ENCODE data around the gene VWF. TPM values are rescaled to one million over a fixed set of nuclear protein-coding genes. Genes with fewer than 3 reads are reported as not detected.
"Not testable (repeated sequence)": the region's sequence is repeated elsewhere in the genome, so short reads cannot be mapped to it uniquely, and the experiment has no call there.

VWF gene
- total RNA-seq, 3 donors from 2014 or later = 0.33 to 0.71 (median 0.58) TPM

DNA sequence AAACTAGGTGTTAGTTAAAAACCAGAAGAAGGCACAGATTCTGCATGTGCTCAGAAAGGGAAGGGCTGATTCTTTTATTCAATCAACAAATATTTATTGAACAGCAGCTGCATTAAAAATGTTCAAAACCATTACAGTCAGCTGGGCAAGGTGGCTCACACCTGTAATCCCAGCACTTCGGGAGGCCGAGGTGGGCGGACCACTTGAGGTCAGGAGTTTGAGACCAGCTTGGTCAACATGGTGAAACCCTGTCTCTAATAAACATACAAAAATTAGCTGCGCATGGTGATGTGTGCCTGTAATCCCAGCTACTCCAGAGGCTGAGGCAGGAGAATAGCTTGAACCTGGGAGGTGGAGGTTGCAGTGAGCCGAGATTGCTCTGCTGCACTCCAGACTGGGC is 22.4 kb downstream of the VWF start:
- ATAC-seq; DNase-seq; H3K4me1 Mint-ChIP-seq (ENCODE audit: low read depth); H3K4me3 Mint-ChIP-seq; H3K36me3 Mint-ChIP-seq (ENCODE audit: insufficient read depth); H3K9me3 Mint-ChIP-seq; H3K27me3 Mint-ChIP-seq (ENCODE audit: low read depth): not testable (repeated sequence)

DNA sequence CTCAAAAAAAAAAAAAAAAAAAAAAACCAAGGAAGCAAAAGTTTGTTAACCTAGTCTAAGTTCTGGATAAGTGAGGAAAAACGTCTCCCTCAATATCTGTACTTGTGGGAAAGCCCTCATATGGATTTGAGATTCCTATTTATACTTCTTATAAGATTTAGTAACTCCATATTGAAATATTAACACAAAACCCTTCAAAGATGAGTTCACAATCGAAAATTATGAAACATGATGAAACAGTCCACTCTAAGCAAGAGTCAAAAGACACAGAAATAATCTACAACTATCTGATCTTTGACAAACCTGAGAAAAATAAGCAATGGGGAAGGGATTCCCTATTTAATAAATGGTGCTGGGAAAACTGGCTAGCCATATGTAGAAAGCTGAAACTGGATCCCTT is 25.2 kb downstream of the VWF start:
- DNase-seq (no peak), ATAC-seq (no peak)
- no peak overlapping the region for H3K4me3 Mint-ChIP-seq
- H3K27me3 Mint-ChIP-seq (ENCODE audit: low read depth) = peaks cover 17% of the 10 kb centered on the region
- no peaks in the 10 kb centered on the region for H3K36me3 Mint-ChIP-seq (ENCODE audit: insufficient read depth)
- H3K4me1 Mint-ChIP-seq (ENCODE audit: low read depth) = no peaks in the 10 kb centered on the region
- H3K9me3 Mint-ChIP-seq = no peaks in the 10 kb centered on the region

DNA sequence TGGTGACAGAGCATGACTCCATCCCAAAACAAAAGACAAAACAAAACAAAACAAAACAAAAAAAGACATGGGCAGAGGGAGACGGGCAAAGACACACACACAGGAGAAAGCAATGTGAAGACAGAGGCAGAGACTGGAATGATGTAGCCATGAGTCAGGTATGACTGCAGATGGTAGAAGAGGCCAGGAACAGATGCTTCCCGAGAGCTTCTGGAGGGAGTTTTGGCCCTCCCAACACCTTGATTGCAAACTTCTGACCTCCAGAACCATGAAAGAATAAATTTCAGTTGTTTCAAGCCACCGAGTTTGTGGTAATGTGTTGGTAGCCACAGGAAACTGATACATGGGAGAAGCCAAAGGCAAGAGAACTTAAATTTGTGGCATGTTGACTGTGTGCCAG is 27.1 kb downstream of the VWF start:
- no peak overlapping the region for H3K4me3 Mint-ChIP-seq
- no peak for DNase-seq
- H3K27me3 Mint-ChIP-seq (ENCODE audit: low read depth) = peaks cover 29% of the 10 kb centered on the region
- no peaks in the 10 kb centered on the region for H3K4me1 Mint-ChIP-seq (ENCODE audit: low read depth)
- H3K36me3 Mint-ChIP-seq (ENCODE audit: insufficient read depth) = no peaks in the 10 kb centered on the region
- H3K9me3 Mint-ChIP-seq = no peaks in the 10 kb centered on the region
- ATAC-seq = no peak

DNA sequence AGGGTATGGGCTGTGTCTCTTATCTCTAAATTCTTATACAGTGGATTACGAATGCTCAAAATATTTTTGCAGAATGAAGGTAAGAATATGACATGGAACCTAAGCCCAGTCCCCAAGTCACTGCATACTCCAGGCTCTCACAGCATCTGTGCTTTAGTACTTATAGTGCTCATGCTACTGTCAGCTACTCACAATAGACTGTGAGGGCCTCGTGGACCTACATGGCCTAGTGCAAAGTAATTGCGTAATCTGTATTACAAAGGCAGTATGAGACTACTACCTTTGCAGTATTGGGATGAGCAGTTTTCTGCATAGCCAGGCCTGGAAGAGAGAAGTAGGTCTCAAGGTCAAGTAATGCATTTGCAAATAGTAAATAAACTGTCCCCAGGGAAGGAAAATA is 27.9 kb downstream of the VWF start:
- no peak overlapping the region for H3K4me3 Mint-ChIP-seq
- no peaks in the 10 kb centered on the region for H3K9me3 Mint-ChIP-seq
- no peaks in the 10 kb centered on the region for H3K36me3 Mint-ChIP-seq (ENCODE audit: insufficient read depth)
- DNase-seq (no peak), ATAC-seq (no peak)
- H3K27me3 Mint-ChIP-seq (ENCODE audit: low read depth) = peaks cover 29% of the 10 kb centered on the region
- no peaks in the 10 kb centered on the region for H3K4me1 Mint-ChIP-seq (ENCODE audit: low read depth)

DNA sequence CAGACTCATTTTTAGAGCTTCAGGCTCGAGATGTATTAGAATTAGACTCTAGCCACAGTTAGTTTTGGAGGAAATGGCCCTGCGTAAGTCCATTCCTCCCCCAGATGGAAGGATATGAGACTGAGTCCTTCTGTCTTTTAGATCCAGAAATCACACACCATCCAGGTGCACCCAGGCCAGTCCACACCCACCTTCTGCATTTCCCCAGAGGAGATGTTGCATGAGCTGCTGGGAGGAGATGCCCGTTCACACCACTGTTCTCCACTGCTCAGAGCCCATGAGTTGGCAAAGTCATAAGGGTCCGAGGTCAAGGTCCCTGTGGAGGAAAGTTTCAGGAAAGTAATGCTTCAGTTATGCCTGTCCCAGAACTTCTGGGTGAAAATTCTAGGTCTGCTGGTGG is 29.2 kb downstream of the VWF start:
- Mint-ChIP-seq H3K27me3 (ENCODE audit: low read depth) (peaks cover 31% of the 10 kb centered on the region), H3K36me3 (ENCODE audit: insufficient read depth) (no peaks in the 10 kb centered on the region), H3K9me3 (no peaks in the 10 kb centered on the region), H3K4me3 (no peak overlapping the region), H3K4me1 (ENCODE audit: low read depth) (peaks cover 5% of the 10 kb centered on the region)
- DNase-seq (no peak), ATAC-seq (no peak)

DNA sequence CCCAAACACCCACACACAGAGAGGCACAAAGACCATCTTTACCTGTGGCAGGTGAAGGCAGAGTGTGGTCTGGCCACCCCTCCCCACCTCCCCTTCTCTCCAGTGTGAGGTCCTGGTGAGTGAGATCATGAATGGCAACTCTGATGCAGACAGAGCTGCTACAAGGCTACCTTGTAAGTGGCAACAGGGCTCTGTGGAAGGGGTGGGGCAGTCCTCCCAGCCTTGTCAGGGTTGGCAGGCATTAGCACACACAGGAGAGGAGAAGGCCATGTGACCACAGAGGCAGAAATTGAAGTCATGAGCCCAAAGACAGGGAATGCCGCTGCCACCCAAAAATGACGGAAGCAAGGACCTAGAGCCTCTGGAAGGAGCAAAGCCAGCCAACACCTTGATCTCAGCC is 30.7 kb downstream of the VWF start:
- no peaks in the 10 kb centered on the region for H3K36me3 Mint-ChIP-seq (ENCODE audit: insufficient read depth)
- no peaks in the 10 kb centered on the region for H3K9me3 Mint-ChIP-seq
- DNase-seq (no peak), ATAC-seq (no peak)
- no peak overlapping the region for H3K4me3 Mint-ChIP-seq
- peaks cover 31% of the 10 kb centered on the region for H3K27me3 Mint-ChIP-seq (ENCODE audit: low read depth)
- H3K4me1 Mint-ChIP-seq (ENCODE audit: low read depth) = peaks cover 5% of the 10 kb centered on the region

DNA sequence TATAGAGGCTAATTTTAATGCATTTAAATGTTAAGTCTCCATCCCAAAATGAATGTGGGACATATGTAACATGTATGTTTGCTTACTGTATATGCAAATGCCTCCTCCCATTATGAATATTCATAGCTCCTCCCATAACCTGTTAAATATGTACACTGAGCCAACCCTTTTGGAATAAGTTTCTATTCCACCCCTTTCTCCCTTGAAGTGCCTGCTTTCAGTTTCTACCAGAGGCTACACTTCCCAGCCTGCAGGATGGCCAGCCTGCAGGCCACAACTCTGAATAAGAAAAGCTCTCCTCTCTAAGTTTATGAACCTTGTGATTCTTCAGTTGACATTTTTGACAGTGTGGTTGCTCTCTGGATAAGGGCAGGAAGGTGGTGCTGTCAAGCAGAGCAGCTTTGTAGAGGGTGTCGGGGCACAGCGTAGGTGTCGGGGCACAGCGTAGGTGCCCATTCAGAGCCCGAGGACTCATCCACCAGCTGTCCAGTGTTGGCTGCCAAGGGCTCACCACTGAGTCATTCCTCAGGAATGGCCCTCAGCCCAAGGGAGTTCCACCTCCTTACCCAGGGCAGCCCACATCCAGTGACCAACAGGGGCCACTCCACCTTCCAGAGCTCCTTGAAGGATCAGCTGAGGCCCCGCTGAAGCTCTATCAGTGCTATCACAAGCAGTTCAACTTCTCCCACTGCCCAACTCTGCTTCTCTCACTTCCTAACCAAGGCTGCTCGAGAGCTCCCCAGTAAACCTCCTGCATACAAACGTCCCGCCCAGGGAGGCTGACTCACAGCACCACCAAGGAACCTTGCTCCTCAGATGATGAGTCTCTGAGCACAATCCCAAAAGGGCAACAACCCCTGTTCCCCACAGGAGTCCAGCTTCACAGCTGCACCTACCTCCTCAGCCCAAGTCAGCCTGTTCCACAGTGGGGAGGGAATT is 31.4 kb downstream of the VWF start:
- Mint-ChIP-seq H3K27me3 (ENCODE audit: low read depth) (peaks cover 33% of the 10 kb centered on the region), H3K4me1 (ENCODE audit: low read depth) (peaks cover 5% of the 10 kb centered on the region), H3K9me3 (no peaks in the 10 kb centered on the region), H3K36me3 (ENCODE audit: insufficient read depth) (no peaks in the 10 kb centered on the region), H3K4me3 (no peak overlapping the region)
- no peak for DNase-seq
- no peak for ATAC-seq

DNA sequence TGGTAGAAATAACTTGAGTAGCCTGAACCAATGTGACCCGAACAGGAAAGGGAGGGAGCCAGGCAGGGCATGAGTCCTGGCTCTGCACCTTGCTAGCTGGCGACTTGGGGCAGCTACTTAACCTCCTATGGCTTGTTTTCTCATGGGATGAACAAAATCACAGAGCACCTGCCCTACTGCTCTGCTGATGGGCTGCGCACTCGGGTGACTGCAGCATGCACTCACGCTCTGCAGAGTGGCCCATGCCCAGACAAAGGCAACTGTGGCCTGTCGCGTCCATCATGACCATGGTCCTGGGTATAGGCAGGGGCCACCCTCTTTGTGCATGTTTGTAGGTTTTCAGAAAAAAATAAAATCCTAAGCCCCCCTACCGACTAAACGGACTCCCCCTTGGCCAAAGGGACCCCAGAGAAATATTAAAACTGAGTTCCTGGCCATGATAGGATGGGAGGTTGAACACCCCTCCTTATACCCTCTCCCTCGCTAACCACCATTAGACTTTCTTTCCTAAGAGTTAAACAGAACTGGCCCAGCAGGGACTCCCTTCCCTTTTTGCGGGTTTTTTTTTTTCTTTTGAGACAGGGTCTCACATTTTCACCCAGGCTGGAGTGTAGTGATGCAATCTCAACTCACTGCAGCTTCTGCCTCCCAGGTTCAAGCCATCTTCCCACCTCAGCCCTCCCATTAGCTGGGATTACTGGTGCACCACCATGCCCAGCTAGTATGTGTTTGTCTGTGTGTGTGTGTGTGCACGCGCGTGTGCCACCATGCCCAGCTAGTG is 32.5 kb downstream of the VWF start:
- H3K27me3 Mint-ChIP-seq (ENCODE audit: low read depth) = peaks cover 31% of the 10 kb centered on the region
- DNase-seq (no peak), ATAC-seq (no peak)
- no peaks in the 10 kb centered on the region for H3K36me3 Mint-ChIP-seq (ENCODE audit: insufficient read depth)
- H3K4me3 Mint-ChIP-seq = no peak overlapping the region
- H3K4me1 Mint-ChIP-seq (ENCODE audit: low read depth) = peaks cover 5% of the 10 kb centered on the region
- H3K9me3 Mint-ChIP-seq = no peaks in the 10 kb centered on the region

DNA sequence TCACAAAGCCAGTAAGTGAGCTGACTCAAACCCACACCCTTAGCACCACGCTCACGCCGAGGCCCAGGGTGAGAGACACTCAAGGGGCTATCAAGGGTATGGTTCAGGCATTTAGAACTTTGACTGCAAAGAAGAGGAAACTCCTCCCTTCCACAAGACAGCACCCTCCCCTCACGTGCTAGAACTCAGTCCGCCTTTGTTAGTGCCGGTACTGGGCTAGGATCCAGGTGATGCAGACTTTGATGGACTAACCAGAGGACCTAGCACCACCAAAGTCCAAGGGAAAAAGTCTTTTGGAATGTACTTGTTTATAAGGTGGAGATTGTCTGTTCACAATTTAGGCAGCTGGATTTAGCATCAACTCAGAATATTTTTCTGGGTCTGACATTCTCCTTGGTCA is 33.7 kb downstream of the VWF start:
- no peak for DNase-seq
- Mint-ChIP-seq H3K9me3 (no peaks in the 10 kb centered on the region), H3K4me3 (no peak overlapping the region), H3K27me3 (ENCODE audit: low read depth) (peaks cover 31% of the 10 kb centered on the region), H3K36me3 (ENCODE audit: insufficient read depth) (no peaks in the 10 kb centered on the region), H3K4me1 (ENCODE audit: low read depth) (peaks cover 5% of the 10 kb centered on the region)
- no peak for ATAC-seq

DNA sequence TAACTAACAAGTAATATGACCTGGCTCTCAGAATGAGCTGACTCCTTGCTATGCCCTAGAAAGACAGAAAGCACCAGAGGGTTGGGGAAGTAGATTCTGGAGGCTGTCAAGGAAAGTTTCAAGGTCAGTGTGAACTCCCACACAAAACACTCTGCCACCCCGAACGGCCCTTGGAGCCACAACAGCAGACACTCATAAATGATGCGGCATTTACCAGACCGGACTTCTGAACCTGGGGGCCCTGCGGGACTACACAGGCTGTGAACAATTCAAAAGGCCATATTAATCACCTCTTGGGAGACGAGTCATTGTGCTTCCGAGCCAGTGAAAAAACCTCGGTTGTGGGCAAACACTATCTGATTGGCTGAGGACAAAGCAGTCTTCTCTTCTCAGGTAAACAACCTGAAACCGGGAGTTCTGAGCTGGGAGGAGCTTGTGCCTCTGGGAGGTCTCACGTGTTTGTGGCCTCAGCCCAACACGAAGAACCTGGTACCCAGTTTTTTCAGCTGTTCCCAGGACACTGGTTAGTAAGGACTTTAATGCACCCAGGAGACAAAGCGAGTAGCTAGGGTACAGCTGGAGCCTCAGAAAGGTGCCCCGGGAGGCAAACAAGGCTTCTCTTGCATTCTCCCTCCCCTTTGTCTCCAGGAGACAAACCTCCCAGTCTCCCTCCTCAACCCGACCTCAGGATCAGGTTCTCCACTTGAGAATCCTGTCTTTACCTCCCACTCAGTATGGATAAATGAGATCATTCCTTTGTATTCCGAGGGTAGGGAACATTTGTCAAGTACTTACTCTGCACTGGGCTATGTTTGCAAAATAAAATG is 35.3 kb downstream of the VWF start:
- peaks cover 5% of the 10 kb centered on the region for H3K4me1 Mint-ChIP-seq (ENCODE audit: low read depth)
- ATAC-seq (no peak), DNase-seq (no peak)
- no peak overlapping the region for H3K4me3 Mint-ChIP-seq
- peaks cover 26% of the 10 kb centered on the region for H3K27me3 Mint-ChIP-seq (ENCODE audit: low read depth)
- no peaks in the 10 kb centered on the region for H3K36me3 Mint-ChIP-seq (ENCODE audit: insufficient read depth)
- no peaks in the 10 kb centered on the region for H3K9me3 Mint-ChIP-seq

DNA sequence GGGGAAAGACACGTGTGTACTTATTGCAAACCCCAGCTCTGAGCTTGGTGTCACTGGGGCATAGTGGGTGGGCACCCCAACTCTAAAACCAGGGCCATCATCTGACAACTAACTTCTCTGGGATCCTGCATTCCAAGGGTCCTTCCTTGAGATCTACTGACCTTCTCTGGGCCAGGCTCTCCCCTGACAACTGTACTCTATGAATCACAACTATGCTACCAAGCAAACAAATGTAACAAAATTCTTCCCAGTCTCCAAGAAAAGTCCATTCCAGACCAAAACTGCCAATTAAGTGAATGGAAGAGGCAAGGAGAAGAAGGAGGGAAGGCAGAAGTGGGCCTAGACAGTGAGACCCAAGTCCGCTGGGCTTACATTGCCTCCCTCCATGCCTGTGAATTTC is 38.2 kb downstream of the VWF start:
- H3K4me1 Mint-ChIP-seq (ENCODE audit: low read depth) = peaks cover 5% of the 10 kb centered on the region
- ATAC-seq (no peak), DNase-seq (no peak)
- no peak overlapping the region for H3K4me3 Mint-ChIP-seq
- H3K27me3 Mint-ChIP-seq (ENCODE audit: low read depth) = peaks cover 14% of the 10 kb centered on the region
- no peaks in the 10 kb centered on the region for H3K9me3 Mint-ChIP-seq
- H3K36me3 Mint-ChIP-seq (ENCODE audit: insufficient read depth) = no peaks in the 10 kb centered on the region

DNA sequence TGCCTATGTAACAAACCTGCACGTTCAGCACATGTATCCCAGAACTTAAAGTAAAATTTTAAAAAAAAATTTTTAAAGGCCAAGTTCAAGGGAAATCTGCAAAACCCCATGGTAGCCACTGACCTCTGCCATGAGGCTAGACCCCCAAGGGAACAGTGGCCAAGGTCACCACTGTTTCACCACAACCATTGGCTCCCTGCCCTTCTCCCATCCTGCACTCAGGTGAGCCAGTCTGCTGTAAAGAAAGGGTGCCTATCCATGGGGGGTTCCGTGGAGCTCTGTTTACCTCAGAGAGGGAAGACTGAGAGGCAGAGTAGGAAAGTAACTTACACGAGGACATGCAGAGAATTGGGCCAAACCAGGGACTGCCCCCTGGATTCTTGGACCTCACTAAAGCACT is 38.6 kb downstream of the VWF start:
- DNase-seq (no peak), ATAC-seq (no peak)
- peaks cover 14% of the 10 kb centered on the region for H3K27me3 Mint-ChIP-seq (ENCODE audit: low read depth)
- no peak overlapping the region for H3K4me3 Mint-ChIP-seq
- peaks cover 4% of the 10 kb centered on the region for H3K4me1 Mint-ChIP-seq (ENCODE audit: low read depth)
- no peaks in the 10 kb centered on the region for H3K36me3 Mint-ChIP-seq (ENCODE audit: insufficient read depth)
- no peaks in the 10 kb centered on the region for H3K9me3 Mint-ChIP-seq

DNA sequence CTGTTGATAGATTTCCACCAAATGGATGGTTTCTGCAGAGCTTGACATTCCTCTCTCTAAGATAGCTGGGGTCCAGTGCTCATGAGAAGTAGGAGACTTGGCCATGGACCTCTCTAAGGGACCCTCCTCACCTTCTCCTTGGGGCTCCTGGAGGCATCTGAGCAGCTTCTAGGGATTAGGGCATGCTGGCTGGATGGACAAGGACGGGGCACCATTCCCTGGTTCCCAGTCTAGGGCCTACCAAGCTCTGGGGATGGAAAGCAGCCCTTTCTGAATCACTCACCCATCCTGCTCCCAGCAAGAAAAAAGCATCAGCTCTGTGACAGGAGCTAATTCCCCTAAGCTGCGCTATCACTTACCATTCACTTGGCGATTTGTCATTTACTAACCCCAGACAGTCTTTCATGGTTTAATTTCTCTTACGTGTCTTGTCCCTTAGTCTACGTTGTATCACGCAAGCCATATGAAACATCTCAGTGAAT is 39.5 kb downstream of the VWF start:
- no peaks in the 10 kb centered on the region for H3K9me3 Mint-ChIP-seq
- H3K27me3 Mint-ChIP-seq (ENCODE audit: low read depth) = peaks cover 15% of the 10 kb centered on the region
- H3K36me3 Mint-ChIP-seq (ENCODE audit: insufficient read depth) = no peaks in the 10 kb centered on the region
- H3K4me1 Mint-ChIP-seq (ENCODE audit: low read depth) = no peaks in the 10 kb centered on the region
- ATAC-seq (no peak), DNase-seq (no peak)
- H3K4me3 Mint-ChIP-seq = no peak overlapping the region

DNA sequence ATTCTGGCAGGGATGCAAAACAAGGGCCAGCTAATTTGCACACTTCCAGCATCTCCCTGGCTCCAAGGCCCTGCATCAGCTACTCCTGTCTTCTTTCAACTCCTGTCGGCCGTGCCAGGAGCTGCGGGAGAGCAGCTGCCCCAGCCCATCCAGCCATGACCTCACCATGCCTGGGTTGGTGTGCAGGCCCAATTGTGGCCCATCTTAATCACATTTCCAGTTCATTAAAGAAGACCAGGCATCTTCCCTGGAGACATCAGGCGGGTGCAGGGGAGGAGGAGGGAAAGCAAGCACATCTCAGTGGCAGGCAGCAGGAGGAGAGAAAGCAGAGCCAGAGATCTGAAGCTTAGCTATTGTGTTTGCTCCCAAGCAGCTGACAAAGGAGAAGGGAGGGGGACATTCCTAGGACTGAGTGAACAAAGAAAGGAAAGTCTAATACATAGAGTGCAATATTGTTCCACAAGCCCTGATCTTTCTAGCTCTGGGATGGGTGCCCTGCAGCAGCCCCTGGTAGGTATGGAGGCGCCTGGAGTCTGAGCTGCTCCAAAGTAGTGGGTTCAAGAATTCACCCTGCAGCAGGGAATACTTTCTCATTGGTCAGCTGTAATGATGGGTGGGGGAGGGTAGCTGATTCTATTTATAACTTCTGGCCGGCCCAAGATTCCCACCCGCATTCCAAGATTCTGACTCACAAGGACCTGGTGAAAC is 40.1 kb downstream of the VWF start:
- Mint-ChIP-seq H3K36me3 (ENCODE audit: insufficient read depth) (no peaks in the 10 kb centered on the region), H3K9me3 (no peaks in the 10 kb centered on the region), H3K4me1 (ENCODE audit: low read depth) (no peaks in the 10 kb centered on the region), H3K4me3 (no peak overlapping the region), H3K27me3 (ENCODE audit: low read depth) (peaks cover 15% of the 10 kb centered on the region)
- no peak for ATAC-seq
- no peak for DNase-seq

Data from activated T-cell treated with anti-CD3 and anti-CD28 coated beads, Interleukin-2, amount 50 U/mL, for 4 hours (primary cell).